HG03039 (cell line): Measurements from ENCODE around the gene DMD.
"Not testable (repeated sequence)": the region's sequence is repeated elsewhere in the genome, so short reads cannot be mapped to it uniquely, and the experiment has no call there.

ENCODE experiments used
- ATAC-seq: cut with Tn5 transposase; IDR thresholded peaks from one replicate; pipeline ENCODE4 v1.9.1; 2021; ENCODE audit warnings: mild to moderate bottlenecking, moderate library complexity; ENCODE audit not compliant: unreplicated experiment

DMD gene

DNA sequence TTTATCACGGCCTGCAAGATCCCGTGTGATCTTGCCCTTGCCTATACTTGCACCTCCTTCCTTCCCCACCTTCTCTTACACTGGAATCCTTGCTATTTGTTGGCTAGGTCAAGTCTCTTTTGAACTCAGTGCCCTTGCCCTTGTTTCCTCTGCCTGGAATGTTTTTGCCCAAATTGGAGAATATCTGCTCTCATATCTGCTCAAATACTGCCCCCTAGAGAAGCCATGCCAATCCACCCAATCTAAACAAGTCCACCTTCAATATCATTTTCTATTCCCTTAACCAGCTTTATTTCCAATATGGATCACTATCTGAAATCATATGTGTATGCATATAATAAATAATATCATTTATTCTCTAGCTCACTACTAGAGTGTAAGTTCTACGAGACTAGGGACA, 1095.3 kb downstream of the DMD start:
- ATAC-seq = no peak

DNA sequence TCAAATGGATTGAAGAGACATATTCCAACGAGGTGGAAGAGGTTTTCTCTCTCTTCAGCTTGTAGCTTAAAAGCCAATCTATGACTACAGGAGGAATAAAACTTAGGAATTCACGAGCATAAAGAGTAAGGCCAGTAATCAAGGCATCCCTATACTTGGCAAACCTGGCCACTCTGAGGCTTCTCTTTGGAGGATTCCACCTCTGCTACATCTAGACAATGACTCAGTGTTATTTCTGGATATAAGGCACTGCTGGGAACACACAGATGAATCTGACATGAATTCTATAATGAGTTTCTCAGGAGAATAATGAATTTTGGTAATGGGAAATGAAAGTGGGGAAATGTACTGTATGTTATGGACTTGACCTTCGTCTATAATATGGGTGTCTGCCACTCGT, 1123.7 kb downstream of the DMD start:
- no peak for ATAC-seq

DNA sequence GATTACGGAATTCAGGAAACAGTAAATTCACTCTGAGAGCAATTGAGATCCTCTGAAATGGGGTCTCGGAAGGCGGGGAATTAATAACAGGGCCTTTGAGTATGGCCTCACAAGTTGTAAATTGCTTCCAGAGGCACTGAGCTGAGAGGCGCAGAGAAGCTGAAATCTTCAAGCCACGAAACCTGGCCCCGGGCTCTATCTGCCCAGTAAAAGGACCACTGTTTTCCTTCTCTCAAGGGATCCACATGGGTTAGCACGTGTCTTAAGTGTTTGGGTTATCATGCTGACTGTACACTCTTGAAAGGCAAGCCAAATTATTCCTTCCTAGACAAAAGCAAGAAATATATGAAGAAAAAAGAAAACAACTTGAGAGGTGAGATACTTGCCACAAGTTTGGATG, 1126.6 kb downstream of the DMD start:
- ATAC-seq = no peak

DNA sequence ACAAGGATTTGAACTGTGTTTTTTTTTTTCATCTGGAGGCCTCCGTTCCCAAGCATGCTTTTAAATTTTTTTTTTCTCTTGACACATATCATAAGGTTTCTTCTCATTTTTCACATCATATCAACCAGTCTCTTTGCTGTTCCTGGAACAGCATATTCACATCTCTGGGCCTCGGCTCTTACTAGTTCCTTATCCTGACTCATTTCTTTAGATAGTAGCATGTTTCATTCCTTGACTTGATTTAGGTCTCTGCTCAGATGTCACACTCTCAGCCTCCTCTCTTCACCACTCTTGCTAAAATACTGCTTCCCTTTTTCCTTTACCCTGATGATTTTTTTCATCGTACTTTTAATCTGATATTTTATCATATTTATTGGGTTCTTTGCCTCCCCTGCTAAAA, 1163.1 kb downstream of the DMD start:
- no peak for ATAC-seq

GRCh38 chrX:32045149-32045548, 1166.2 kb downstream of the DMD start:
- ATAC-seq = no peak

GRCh38 chrX:32041181-32041580, 1170.2 kb downstream of the DMD start:
- no peak for ATAC-seq

DNA sequence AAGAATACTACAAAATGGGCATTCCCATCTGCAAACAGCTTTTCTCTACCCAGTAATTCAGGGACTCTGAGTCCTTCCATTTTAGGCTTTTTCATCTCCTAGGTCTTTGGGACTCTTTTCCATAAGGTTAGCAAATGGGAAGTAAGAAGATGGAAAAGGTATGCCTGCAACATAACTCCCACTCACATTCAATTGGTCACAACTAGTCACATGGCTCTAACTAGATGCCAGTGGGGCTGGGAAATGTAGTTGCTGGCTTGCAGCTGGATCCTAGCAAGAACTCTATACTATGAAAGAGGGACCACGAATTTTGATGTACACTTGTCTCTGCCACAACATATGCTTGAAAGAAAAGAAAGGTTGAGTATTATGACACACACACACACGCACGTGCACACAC, 1184.6 kb downstream of the DMD start:
- no peak for ATAC-seq

DNA sequence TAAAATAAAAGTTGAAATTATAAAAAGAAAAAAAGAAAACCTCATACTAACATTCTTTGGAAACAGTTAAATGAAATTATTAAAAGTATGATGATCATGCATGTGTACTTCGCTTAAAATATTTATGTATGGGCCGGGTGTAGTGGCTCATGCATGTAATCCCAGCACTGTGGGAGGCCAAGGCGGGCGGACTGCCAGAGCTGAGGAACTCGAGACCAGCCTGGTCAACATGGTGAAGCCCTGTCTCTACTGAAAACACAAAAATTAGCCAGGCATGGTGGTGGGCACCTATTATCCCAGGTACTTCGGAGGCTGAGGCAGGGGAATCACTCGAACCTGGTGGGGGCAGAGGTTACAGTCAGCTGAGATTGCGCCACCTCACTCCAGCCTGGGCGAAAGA, 1187.3 kb downstream of the DMD start:
- ATAC-seq = no peak

- ATAC-seq = no peak
These were observed 1195.2 kb downstream of the DMD start for GRCh38 chrX:32016195-32016594.

DNA sequence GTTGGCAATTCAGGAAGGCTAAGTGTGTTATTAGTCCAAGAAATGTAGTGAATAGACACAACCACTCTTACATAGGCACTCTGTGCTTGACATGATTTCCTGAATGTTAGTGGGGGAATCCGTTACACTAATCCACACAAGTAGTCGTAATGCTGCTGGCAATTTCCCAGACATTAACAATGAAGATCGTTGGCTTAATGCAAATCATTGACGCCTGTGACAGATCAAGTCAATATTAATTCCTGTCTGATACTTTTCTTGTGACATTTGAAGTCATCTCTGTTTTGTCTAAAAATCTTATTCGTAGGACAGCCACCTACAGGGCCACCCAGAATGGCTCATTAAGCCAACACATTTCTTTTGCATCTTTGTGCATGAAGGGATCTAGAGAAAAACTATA, 1200.4 kb downstream of the DMD start:
- ATAC-seq = no peak

DNA sequence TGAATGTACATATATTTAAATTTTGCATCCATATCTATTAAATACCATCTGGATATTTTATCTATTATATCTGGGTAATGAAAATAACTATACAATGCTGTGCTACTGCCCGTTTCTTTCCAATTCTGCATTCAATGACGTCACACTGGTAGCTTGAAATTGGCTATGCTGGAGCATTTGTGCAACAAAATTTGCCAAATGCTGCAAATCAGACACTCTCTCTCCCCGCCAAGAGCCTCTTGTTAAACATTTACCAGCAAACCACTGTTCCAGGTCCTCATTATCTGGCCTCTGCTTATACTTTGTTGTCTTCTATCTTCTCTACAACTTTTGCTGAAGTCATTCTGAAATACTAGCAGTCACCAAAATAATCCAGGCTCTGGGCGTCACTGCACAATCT, 1201.1 kb downstream of the DMD start:
- ATAC-seq = no peak

DNA sequence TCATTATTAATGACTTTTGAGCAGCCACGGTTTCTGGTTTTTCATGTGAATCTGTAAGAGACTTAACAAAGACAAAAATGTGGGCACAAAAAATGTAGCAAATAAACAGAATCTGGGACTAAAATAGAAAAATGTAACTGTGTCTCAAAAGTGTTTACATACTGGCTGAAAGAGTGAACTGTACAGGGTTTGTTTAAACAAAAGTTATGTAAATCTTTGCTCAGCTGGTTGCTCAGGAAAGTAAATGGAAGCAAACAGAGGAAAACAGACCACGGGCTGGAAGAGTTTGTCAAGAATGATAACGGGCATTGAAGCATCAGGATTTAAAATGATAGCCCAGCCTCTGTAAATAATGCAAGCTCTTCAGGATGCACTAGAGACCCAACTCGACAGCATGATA, 1217.7 kb downstream of the DMD start:
- ATAC-seq = no peak

- ATAC-seq = no peak
These were observed 1222.4 kb downstream of the DMD start for GRCh38 chrX:31988975-31989374.

- ATAC-seq = no peak
These were observed 1229.7 kb downstream of the DMD start for GRCh38 chrX:31981546-31982062.

DNA sequence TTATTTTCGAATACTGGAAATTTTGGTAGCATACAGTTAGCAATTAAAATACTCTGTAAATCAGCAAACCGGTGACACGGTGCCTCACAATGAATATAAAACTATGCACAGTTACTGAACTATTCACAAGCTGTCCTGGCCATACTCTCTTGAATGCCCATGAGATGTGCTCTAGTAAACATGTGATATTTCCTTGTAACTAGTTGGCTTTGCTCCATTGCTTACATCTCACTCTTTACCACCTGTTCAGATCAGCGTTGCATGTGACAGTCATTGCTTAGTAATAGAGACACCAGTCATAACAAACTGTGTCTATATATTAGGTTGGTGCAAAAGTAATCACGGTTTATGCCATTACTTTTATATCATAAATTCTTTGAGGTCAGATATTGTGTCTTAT, 1241.6 kb downstream of the DMD start:
- no peak for ATAC-seq

DNA sequence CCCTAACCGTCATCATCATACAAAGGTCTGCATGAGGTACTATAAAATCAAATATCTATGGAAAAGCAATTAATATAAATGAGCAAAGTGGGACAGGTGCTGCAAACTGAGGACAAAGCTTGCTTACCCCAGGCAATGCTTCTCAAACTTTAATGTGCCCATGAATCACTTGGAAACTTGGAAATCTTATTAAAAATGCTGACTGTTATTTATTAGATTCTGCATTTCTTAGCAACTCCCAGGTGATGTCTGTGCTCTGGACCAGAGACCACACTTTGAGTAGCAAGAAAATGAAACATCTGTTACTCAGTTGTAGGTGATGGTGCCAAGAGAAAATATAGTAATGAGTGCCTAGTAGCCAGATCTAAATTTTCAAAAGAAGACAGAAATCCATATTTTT, 1249.1 kb downstream of the DMD start:
- no peak for ATAC-seq

- no peak for ATAC-seq
These were observed 1276.4 kb downstream of the DMD start for GRCh38 chrX:31934842-31935370.

- ATAC-seq = no peak
These were observed 1277.3 kb downstream of the DMD start for GRCh38 chrX:31934015-31934414.

GRCh38 chrX:31932769-31933168, 1278.6 kb downstream of the DMD start:
- no peak for ATAC-seq

GRCh38 chrX:31932320-31932719, 1279.0 kb downstream of the DMD start:
- not testable (repeated sequence) for ATAC-seq

- ATAC-seq = no peak
These were observed 1280.1 kb downstream of the DMD start for GRCh38 chrX:31931225-31931624.

GRCh38 chrX:31929366-31929765, 1282.0 kb downstream of the DMD start:
- ATAC-seq = no peak

DNA sequence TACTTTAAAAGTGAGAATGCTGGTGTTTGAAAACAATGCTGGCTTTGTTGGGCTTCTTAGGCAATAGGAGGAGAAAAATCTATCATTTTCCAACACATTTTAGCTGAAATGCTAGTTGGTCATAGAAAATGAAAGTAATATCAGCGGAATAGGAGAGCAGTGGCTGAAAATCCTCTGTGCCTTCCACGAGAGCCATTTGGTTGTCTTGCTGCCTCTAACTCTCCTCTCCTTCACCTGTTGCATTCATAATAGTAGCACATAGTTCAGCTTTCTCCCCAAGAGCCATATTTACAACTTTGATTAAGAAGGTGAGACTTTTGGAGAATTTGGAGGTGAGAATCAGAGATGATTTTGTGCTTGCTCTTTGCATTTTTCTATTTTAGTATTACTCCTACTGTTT, 1290.1 kb downstream of the DMD start:
- ATAC-seq = no peak
